Cardiac muscle cell (in vitro differentiated cells and primary cell): ENCODE measurements around the gene PSORS1C1. TPM values are rescaled to one million over a fixed set of nuclear protein-coding genes. Genes with fewer than 3 reads are reported as not detected.
"Not testable (repeated sequence)": the region's sequence is repeated elsewhere in the genome, so short reads cannot be mapped to it uniquely, and the experiment has no call there.

Source experiments
- DNase-seq, 2 donors: peaks; one replicate each; pipeline versions ENCODE4 v3.0.0 to v3.0.0-alpha.2; 2010 to 2017; ENCODE audit warnings: low read depth in 1 of 2, low spot score in 1 of 2
- H3K27ac ChIP-seq: fragments of 200-600 bp; sonication (generic); 2 replicates; pipeline ENCODE4 v1.5.1; 2016
- H3K27me3 ChIP-seq: fragments of 200-600 bp; sonication (generic); 2 replicates; pipeline ENCODE4 v1.6.0; 2016; ENCODE audit warnings: control low read depth
- H3K36me3 ChIP-seq: fragments of 200-600 bp; sonication (generic); 2 replicates; pipeline ENCODE4 v1.5.1; 2016; ENCODE audit warnings: control low read depth
- H3K4me1 ChIP-seq: fragments of 200-600 bp; sonication (generic); 2 replicates; pipeline ENCODE4 v1.8.1; 2017; ENCODE audit warnings: low read depth, mild to moderate bottlenecking, mixed run types
- H3K4me3 ChIP-seq: fragments of 200-600 bp; sonication (generic); 2 replicates; pipeline ENCODE4 v1.5.1; 2016; ENCODE audit warnings: mild to moderate bottlenecking
- H3K9me3 ChIP-seq: fragments of 200-600 bp; sonication (generic); 2 replicates; pipeline ENCODE4 v1.5.1; 2017; ENCODE audit warnings: low read depth, mild to moderate bottlenecking, control low read depth
- polyA plus RNA-seq: library from polyadenylated mRNA; unstranded; fragments of >200 nt; fragmentation: Nextera tagmentation; extraction: Ambion mirVana; gene quantifications from 2 replicates; pipeline ENCODE4 v1.2.1, GENCODE V29; 2016
- total RNA-seq: library from RNA; depleted of rRNA; stranded (reverse); fragments of >200 nt; gene quantifications from 2 replicates; pipeline ENCODE4 v1.2.3, GENCODE V29; 2016
- TF ChIP-seq, protein P1 (sequence below): IDR thresholded peaks from 2 replicates; pipeline ENCODE4 v1.5.1; 2012; ENCODE audit warnings: low read depth, mild to moderate bottlenecking, low read length

Gene PSORS1C1
- total and polyA plus RNA-seq, 2 experiments from 2014 or later: not detected

DNA sequence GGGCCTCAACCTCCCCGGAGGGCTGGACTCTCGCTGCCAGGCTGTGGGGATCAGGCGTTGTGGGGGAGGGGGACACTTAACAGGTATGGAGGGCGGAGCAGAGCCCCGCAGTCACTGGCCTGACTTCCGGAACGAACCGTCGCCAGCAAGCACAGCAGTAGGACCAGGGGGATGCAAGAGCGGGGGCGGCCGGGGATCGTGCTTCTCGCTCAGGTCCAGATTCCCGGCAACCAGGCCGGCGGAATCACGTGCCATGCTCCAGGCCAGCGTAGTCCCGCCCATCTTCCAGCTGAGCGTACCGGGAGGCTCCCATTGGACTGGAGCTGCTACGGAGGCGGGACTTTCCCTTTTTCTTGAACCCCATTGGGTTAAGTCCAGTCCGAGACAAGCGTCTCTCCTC is 65.9 kb downstream of the PSORS1C1 start:
- H3K9me3 ChIP-seq: no peaks in the 10 kb centered on the region
- H3K36me3 ChIP-seq: no peaks in the 10 kb centered on the region
- H3K27me3 ChIP-seq: no peaks in the 10 kb centered on the region
- TF ChIP-seq, protein P1, sequence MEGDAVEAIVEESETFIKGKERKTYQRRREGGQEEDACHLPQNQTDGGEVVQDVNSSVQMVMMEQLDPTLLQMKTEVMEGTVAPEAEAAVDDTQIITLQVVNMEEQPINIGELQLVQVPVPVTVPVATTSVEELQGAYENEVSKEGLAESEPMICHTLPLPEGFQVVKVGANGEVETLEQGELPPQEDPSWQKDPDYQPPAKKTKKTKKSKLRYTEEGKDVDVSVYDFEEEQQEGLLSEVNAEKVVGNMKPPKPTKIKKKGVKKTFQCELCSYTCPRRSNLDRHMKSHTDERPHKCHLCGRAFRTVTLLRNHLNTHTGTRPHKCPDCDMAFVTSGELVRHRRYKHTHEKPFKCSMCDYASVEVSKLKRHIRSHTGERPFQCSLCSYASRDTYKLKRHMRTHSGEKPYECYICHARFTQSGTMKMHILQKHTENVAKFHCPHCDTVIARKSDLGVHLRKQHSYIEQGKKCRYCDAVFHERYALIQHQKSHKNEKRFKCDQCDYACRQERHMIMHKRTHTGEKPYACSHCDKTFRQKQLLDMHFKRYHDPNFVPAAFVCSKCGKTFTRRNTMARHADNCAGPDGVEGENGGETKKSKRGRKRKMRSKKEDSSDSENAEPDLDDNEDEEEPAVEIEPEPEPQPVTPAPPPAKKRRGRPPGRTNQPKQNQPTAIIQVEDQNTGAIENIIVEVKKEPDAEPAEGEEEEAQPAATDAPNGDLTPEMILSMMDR: no peak
- H3K4me1 ChIP-seq: no peaks in the 10 kb centered on the region
- H3K4me3 ChIP-seq: no peak overlapping the region
- H3K27ac ChIP-seq: no peak overlapping the region
- DNase-seq: peak in 1 of 2 donors; percentile 83

DNA sequence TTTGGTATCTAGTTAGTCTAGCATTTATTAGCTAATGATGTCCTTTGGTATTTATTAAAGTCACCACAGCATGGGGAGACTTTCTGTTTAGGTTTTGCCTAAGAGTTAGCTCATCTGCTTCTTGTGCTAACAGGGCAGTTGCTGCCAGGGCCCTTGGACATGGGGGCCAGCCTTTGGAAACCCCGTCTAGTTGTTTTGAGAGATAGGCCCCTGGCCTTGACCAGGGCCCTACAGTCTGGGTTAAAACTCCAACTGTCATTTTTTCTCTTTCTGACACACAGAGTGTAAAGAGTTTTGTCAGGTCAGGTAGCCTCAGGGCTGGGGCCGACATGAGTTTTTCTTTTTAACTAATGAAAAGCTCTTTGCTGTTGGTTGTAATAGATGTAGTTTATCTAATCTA is 68.7 kb downstream of the PSORS1C1 start:
- H3K36me3 ChIP-seq, H3K4me3 ChIP-seq, H3K4me1 ChIP-seq, H3K9me3 ChIP-seq, H3K27ac ChIP-seq, DNase-seq, H3K27me3 ChIP-seq: not testable (repeated sequence)

DNA sequence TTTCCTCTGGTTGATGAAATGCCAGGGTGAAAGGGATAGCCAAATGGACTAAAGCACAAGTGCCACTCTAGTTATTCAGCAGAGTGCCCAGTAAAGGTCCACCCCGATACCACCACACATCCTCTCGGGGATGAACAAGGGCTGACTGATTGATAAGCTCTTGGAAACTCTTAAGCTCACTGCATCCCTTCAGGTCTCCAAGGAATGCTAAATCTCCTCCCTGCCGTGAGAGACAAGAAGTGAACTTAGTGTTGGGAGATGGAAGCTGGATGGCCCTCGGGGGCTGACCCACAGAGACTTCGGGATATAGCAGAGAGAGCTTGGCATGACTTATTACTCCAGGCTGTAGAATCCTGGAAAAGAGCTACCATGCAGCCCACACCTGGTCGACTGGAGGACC is 69.3 kb downstream of the PSORS1C1 start:
- H3K4me1 ChIP-seq, DNase-seq, H3K36me3 ChIP-seq, H3K27me3 ChIP-seq, H3K9me3 ChIP-seq, H3K4me3 ChIP-seq, H3K27ac ChIP-seq: not testable (repeated sequence)

DNA sequence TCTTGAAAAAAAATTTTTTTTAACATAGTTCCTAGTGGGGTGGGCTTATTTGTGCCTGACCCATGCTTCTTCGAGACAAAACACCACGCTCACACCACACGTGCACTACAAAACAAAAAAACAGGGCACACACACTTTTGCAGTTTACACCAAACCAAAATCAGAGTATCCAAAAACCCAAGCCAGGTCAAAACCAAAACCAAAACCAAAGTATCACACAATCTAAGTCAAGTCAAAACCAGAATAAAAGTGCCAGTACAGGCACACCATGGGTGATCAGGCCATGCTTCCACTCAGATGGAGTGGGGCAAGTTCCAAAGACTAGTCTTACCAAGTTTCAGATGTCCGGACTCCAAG is 71.1 kb downstream of the PSORS1C1 start:
- not testable (repeated sequence) for H3K36me3 ChIP-seq, H3K27ac ChIP-seq, H3K4me3 ChIP-seq, H3K4me1 ChIP-seq, DNase-seq, H3K9me3 ChIP-seq, H3K27me3 ChIP-seq

DNA sequence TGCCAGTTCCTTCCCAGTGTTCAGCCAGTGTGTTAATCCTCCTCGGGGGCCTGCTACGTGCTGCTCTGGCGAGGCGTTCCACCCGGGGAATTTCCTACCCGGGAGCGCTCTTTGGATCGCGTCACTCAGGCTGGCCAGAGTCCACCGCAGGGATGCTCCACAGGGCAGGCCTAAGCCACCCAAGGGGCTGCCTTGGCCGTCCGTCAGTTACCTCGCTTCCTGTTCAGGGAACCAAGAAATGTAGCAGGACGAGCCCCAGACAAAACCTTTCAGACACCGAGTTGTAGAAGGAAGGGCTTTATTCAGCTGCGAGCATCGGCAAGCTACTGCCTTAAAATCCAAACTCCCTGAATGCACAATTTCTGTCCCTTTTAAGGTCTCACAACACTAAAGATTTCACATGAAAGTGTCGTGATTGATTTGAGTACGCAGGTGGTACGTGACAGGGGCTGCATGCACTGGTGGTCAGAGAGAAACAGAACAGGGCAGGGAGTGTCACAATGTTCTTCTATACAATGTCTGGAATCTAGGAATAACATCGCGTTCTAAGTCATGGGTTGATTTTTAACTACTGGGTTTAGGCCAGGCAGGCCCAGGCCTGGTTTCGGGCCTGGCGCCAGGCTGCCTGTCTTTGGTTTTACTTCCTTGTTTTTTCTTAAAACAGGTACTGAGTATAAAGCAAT is 71.6 kb downstream of the PSORS1C1 start:
- Histone ChIP-seq H3K27me3 (no peaks in the 10 kb centered on the region), H3K36me3 (no peaks in the 10 kb centered on the region), H3K27ac (no peak overlapping the region), H3K9me3 (no peaks in the 10 kb centered on the region), H3K4me1 (no peaks in the 10 kb centered on the region), H3K4me3 (no peak overlapping the region)
- TF ChIP-seq, protein P1: no peak
- DNase-seq: no peak

DNA sequence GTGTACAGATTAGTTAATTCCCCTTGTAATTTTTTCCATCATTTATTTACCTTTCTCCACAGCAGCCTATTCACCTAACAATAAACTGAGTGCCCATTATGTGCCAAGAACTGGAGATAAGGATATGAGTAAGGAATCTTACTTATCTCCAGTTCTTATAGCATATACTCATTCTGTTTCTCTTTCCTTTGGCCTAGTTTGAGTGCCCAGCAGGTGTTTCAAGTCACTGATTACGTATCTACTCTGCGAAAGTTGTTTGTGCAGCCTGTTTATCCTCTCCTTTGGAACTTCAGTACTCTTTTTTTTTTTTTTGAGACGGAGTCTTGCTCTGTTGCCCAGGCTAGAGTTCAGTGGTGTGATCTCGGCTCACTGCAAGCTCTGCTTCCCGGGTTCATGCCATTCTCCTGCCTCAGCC is 73.2 kb downstream of the PSORS1C1 start:
- no peaks in the 10 kb centered on the region for H3K4me1 ChIP-seq
- H3K9me3 ChIP-seq: no peaks in the 10 kb centered on the region
- H3K27me3 ChIP-seq: no peaks in the 10 kb centered on the region
- no peak for DNase-seq
- TF ChIP-seq, protein P1: no peak
- H3K36me3 ChIP-seq: no peaks in the 10 kb centered on the region
- H3K4me3 ChIP-seq: no peak overlapping the region
- no peak overlapping the region for H3K27ac ChIP-seq

DNA sequence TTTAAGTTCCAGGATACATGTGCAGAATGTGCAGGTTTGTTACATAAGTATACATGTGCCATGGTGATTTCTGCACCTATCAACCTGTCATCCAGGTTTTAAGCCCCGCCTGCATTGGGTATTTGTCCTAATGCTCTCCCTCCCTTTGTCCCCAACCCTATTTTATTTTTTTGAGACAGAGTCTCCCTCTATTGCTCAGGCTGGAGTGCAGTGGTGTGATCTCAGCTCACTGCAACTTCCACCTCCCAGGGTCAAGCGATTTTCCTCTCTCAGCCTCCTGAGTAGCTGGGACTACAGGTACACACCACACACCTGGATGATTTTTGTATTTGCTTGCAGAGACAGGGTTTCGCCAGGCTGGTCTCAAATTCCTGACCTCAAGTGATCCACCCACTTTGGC is 74.6 kb downstream of the PSORS1C1 start:
- not testable (repeated sequence) for H3K27ac ChIP-seq, H3K27me3 ChIP-seq, H3K9me3 ChIP-seq, H3K4me1 ChIP-seq, DNase-seq, H3K4me3 ChIP-seq, H3K36me3 ChIP-seq

Other genes with a start within 250 kb of the PSORS1C1 start
- gene DDR1, start 230.3 kb upstream of the PSORS1C1 start, total RNA-seq: 125 and 136 TPM in 2 replicates
- 108 and 118 TPM in 2 replicates for gene DDR1, start 230.3 kb upstream of the PSORS1C1 start, polyA plus RNA-seq
- 24.0 and 25.8 TPM in 2 replicates for gene GTF2H4, start 206.6 kb upstream of the PSORS1C1 start, total RNA-seq
- gene GTF2H4, start 206.6 kb upstream of the PSORS1C1 start, polyA plus RNA-seq: 18.0 and 20.7 TPM in 2 replicates
- 59.3 and 61.3 TPM in 2 replicates for gene VARS2, start 200.6 kb upstream of the PSORS1C1 start, total RNA-seq
- gene VARS2, start 200.6 kb upstream of the PSORS1C1 start, polyA plus RNA-seq: 24.8 and 27.5 TPM in 2 replicates
- gene SFTA2, start 182.6 kb upstream of the PSORS1C1 start, total RNA-seq: not detected in 2 replicates
- gene SFTA2, start 182.6 kb upstream of the PSORS1C1 start, polyA plus RNA-seq: 0.86 and 1.8 TPM in 2 replicates
- gene MUCL3, start 173.8 kb upstream of the PSORS1C1 start, total RNA-seq: not detected in 2 replicates
- 0.12 TPM in 1 of 2 replicates, not detected in the other for gene MUCL3, start 173.8 kb upstream of the PSORS1C1 start, polyA plus RNA-seq
- not detected in 2 replicates for gene MUC21, start 131.1 kb upstream of the PSORS1C1 start, total RNA-seq
- gene MUC21, start 131.1 kb upstream of the PSORS1C1 start, polyA plus RNA-seq: not detected in 2 replicates
- gene MUC22, start 104.3 kb upstream of the PSORS1C1 start, total RNA-seq: not detected in 2 replicates
- not detected in 2 replicates for gene MUC22, start 104.3 kb upstream of the PSORS1C1 start, polyA plus RNA-seq
- gene C6orf15, start 2.2 kb upstream of the PSORS1C1 start, total RNA-seq: not detected in 2 replicates
- not detected in 2 replicates for gene C6orf15, start 2.2 kb upstream of the PSORS1C1 start, polyA plus RNA-seq
- gene CDSN, start 5.6 kb downstream of the PSORS1C1 start, total RNA-seq: not detected in 2 replicates
- not detected in 2 replicates for gene CDSN, start 5.6 kb downstream of the PSORS1C1 start, polyA plus RNA-seq
- not detected in 2 replicates for gene PSORS1C2, start 24.3 kb downstream of the PSORS1C1 start, total RNA-seq
- gene PSORS1C2, start 24.3 kb downstream of the PSORS1C1 start, polyA plus RNA-seq: not detected in 2 replicates
- 25.1 and 55.5 TPM in 2 replicates for gene CCHCR1, start 43.0 kb downstream of the PSORS1C1 start, total RNA-seq
- 29.1 and 29.6 TPM in 2 replicates for gene CCHCR1, start 43.0 kb downstream of the PSORS1C1 start, polyA plus RNA-seq
- gene TCF19, start 43.8 kb downstream of the PSORS1C1 start, total RNA-seq: 3.7 and 7.0 TPM in 2 replicates
- gene TCF19, start 43.8 kb downstream of the PSORS1C1 start, polyA plus RNA-seq: 3.5 and 7.3 TPM in 2 replicates
- gene POU5F1, start 55.9 kb downstream of the PSORS1C1 start, total RNA-seq: 1.5 and 1.6 TPM in 2 replicates
- 1.3 TPM in 1 of 2 replicates, not detected in the other for gene POU5F1, start 55.9 kb downstream of the PSORS1C1 start, polyA plus RNA-seq
- 122 and 132 TPM in 2 replicates for gene HLA-C, start 157.3 kb downstream of the PSORS1C1 start, total RNA-seq
- 72.6 and 72.7 TPM in 2 replicates for gene HLA-C, start 157.3 kb downstream of the PSORS1C1 start, polyA plus RNA-seq
- 7.7 and 23.7 TPM in 2 replicates for gene HLA-B, start 242.4 kb downstream of the PSORS1C1 start, total RNA-seq
- 15.6 and 27.2 TPM in 2 replicates for gene HLA-B, start 242.4 kb downstream of the PSORS1C1 start, polyA plus RNA-seq